ENCODE measurements around the gene KIF26B.

DNA sequence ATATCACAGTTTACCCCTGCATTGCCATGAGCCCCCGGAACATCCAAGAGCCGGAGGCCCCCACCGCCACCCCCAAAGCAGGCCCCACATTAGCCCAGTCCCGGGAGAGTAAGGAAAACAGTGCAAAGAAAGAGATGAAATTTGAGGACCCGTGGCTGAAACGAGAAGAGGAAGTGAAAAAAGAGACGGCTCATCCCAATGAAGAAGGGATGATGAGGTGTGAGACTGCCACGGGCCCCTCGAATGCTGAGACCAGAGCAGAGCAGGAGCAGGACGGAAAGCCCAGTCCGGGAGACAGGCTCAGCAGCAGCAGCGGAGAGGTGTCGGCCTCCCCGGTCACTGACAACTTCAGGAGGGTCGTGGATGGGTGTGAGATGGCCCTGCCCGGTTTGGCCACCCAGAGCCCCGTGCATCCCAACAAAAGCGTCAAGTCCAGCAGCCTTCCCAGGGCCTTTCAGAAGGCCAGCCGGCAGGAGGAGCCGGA, 532.4 kb downstream of the KIF26B start:
- TF ChIP-seq, protein P1, sequence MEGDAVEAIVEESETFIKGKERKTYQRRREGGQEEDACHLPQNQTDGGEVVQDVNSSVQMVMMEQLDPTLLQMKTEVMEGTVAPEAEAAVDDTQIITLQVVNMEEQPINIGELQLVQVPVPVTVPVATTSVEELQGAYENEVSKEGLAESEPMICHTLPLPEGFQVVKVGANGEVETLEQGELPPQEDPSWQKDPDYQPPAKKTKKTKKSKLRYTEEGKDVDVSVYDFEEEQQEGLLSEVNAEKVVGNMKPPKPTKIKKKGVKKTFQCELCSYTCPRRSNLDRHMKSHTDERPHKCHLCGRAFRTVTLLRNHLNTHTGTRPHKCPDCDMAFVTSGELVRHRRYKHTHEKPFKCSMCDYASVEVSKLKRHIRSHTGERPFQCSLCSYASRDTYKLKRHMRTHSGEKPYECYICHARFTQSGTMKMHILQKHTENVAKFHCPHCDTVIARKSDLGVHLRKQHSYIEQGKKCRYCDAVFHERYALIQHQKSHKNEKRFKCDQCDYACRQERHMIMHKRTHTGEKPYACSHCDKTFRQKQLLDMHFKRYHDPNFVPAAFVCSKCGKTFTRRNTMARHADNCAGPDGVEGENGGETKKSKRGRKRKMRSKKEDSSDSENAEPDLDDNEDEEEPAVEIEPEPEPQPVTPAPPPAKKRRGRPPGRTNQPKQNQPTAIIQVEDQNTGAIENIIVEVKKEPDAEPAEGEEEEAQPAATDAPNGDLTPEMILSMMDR (IDR thresholded peaks at IDR 0.05): no peak
- no peak for TF ChIP-seq POLR2A (IDR thresholded peaks at IDR 0.05)

Measured in tibial nerve (tissue), 3 donors.